ENCODE measurements around the gene TRMT1.

GRCh38 chr19:13164343-13165161 lies 48.0 kb upstream of the TRMT1 start:
- TF ChIP-seq CTCF (IDR thresholded peaks at IDR 0.05) = no peak
- TF ChIP-seq EZH2 (IDR thresholded peaks at IDR 0.05; ENCODE audit: borderline replicate concordance, insufficient read depth, low read depth, low read length, poor library complexity, severe bottlenecking) = no peak

All from B cell (primary cell).